Lower leg skin (tissue), 3 donors: ENCODE measurements around the gene CAP2.

Experiments used
- POLR2A ChIP-seq, 2 donors: fragments of 450-650 bp; IDR thresholded peaks; one replicate each; pipeline ENCODE4 v1.6.1; 2016 to 2017; ENCODE audit warnings: antibody characterized with exemption in 2 of 2, mild to moderate bottlenecking in 1 of 2, moderate library complexity in 1 of 2
- TF ChIP-seq, protein P1 (sequence below), 3 donors: fragments of 450-650 bp; IDR thresholded peaks; one replicate each; pipeline ENCODE4 v1.5.1; 2016; ENCODE audit warnings: antibody characterized with exemption in 3 of 3, mild to moderate bottlenecking in 3 of 3, moderate library complexity in 2 of 3

DNA sequence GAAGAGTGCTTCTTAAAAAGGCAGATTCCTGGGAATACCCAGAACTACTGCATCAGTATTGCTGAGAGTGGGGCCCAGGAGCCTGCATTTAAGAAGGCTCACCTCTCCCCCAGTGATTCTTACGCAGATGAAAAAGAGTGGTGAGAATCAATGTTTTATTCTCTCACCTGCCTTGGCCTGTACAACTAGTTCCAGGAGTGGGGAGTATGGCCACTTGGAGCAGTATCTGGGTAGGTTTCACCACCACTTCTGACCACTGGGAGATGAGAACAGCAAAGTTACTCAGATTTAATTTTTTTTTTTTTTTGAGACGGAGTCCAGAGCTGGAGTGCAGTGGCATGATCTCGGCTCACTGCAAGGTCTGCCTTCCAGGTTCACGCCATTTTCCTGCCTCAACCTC lies 16.9 kb downstream of the CAP2 start:
- TF ChIP-seq, protein P1, sequence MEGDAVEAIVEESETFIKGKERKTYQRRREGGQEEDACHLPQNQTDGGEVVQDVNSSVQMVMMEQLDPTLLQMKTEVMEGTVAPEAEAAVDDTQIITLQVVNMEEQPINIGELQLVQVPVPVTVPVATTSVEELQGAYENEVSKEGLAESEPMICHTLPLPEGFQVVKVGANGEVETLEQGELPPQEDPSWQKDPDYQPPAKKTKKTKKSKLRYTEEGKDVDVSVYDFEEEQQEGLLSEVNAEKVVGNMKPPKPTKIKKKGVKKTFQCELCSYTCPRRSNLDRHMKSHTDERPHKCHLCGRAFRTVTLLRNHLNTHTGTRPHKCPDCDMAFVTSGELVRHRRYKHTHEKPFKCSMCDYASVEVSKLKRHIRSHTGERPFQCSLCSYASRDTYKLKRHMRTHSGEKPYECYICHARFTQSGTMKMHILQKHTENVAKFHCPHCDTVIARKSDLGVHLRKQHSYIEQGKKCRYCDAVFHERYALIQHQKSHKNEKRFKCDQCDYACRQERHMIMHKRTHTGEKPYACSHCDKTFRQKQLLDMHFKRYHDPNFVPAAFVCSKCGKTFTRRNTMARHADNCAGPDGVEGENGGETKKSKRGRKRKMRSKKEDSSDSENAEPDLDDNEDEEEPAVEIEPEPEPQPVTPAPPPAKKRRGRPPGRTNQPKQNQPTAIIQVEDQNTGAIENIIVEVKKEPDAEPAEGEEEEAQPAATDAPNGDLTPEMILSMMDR (IDR thresholded peaks at IDR 0.05): no peak
- TF ChIP-seq POLR2A (IDR thresholded peaks at IDR 0.05): no peak
